SU-DHL-6 (cell line): ENCODE measurements around the gene DGKB.

Experiments
- H2AFZ ChIP-seq: fragments of 200-600 bp; sonication (generic); 2 replicates; pipeline ENCODE4 v1.6.1; 2014; ENCODE audit warnings: low read depth, mild to moderate bottlenecking, moderate library complexity, mixed read lengths, antibody characterized with exemption, low read length; ENCODE audit not compliant: severe bottlenecking
- H3F3A ChIP-seq: fragments of 200-600 bp; shearing (Covaris generic); 2 replicates; pipeline ENCODE4 v1.6.0; 2016; ENCODE audit warnings: antibody characterized with exemption, mild to moderate bottlenecking; ENCODE audit not compliant: insufficient read depth
- H3K27ac ChIP-seq: fragments of 200-600 bp; sonication (generic); 2 replicates; pipeline ENCODE4 v1.5.1; 2016; ENCODE audit warnings: low read depth, mild to moderate bottlenecking, low read length, moderate library complexity, mixed read lengths
- H3K27me3 ChIP-seq: fragments of 200-600 bp; sonication (generic), shearing (Covaris generic); 2 replicates; pipeline ENCODE4 v1.6.0; 2014; ENCODE audit warnings: mild to moderate bottlenecking, low read length
- H3K36me3 ChIP-seq: fragments of 200-600 bp; sonication (generic); 2 replicates; pipeline ENCODE4 v1.6.1; 2014; ENCODE audit warnings: mild to moderate bottlenecking, low read length, mixed read lengths
- H3K4me2 ChIP-seq: fragments of 300-600, 200-600 bp; shearing (Covaris generic), sonication (generic); 2 replicates; pipeline ENCODE4 v1.6.0; 2014; ENCODE audit warnings: low read length, low read depth, mild to moderate bottlenecking; ENCODE audit not compliant: poor library complexity, severe bottlenecking
- H3K4me3 ChIP-seq: fragments of 200-600 bp; sonication (generic); 2 replicates; pipeline ENCODE4 v1.5.1; 2014; ENCODE audit warnings: antibody characterized with exemption, low read length, mild to moderate bottlenecking, mixed read lengths; ENCODE audit not compliant: insufficient read depth, poor library complexity, severe bottlenecking
- H3K79me2 ChIP-seq: fragments of 200-600 bp; sonication (generic); 2 replicates; pipeline ENCODE4 v1.6.1; 2014; ENCODE audit warnings: mild to moderate bottlenecking, low read length, moderate library complexity; ENCODE audit not compliant: insufficient read depth
- H3K9ac ChIP-seq: fragments of 200-600 bp; sonication (generic); 2 replicates; pipeline ENCODE4 v1.7.0; 2014; ENCODE audit warnings: mild to moderate bottlenecking, low read length
- H3K9me2 ChIP-seq: fragments of 200-600 bp; sonication (generic); replicated peaks from 2 replicates; pipeline ENCODE4 v1.6.1; 2014; ENCODE audit warnings: low read length; ENCODE audit not compliant: insufficient read depth
- H3K9me3 ChIP-seq: fragments of 200-600 bp; sonication (generic); 2 replicates; pipeline ENCODE4 v1.6.1; 2014; ENCODE audit warnings: low read length, mixed read lengths; ENCODE audit not compliant: insufficient read depth
- H4K20me1 ChIP-seq: fragments of 200-600 bp; sonication (generic); 2 replicates; pipeline ENCODE4 v1.6.1; 2014; ENCODE audit warnings: low read depth, mild to moderate bottlenecking, antibody characterized with exemption, low read length, moderate library complexity, mixed read lengths
- EZH2phosphoT487 ChIP-seq: fragments of 200-600 bp; sonication (generic), shearing (Covaris generic); conservative IDR thresholded peaks from 2 replicates; pipeline ENCODE4 v1.6.1; 2018; ENCODE audit warnings: mild to moderate bottlenecking, antibody characterized with exemption, low read length, moderate library complexity, mixed read lengths
- TF ChIP-seq, protein P1 (sequence below): fragments of 200-600 bp; sonication (generic); IDR thresholded peaks from one replicate; pipeline ENCODE4 v1.5.1; 2017; ENCODE audit warnings: antibody characterized with exemption, mild to moderate bottlenecking, low read length, moderate library complexity; ENCODE audit not compliant: insufficient read depth, poor library complexity, severe bottlenecking

The DGKB gene

GRCh38 chr7:14635955-14636354 lies 266.6 kb downstream of the DGKB start:
- Histone ChIP-seq H3K9me3 (no peaks in the 10 kb centered on the region), H2AFZ (no peak overlapping the region), H3K27me3 (no peaks in the 10 kb centered on the region), H3K9ac (no peak overlapping the region), H3K9me2 (no peaks in the 10 kb centered on the region), H3K4me2 (no peak overlapping the region), H3K4me3 (no peak overlapping the region), H3F3A (no peaks in the 10 kb centered on the region), H3K27ac (no peak overlapping the region), H3K36me3 (no peaks in the 10 kb centered on the region), H4K20me1 (no peaks in the 10 kb centered on the region), H3K79me2 (no peaks in the 10 kb centered on the region)
- no peak for TF ChIP-seq EZH2phosphoT487
- TF ChIP-seq, protein P1, sequence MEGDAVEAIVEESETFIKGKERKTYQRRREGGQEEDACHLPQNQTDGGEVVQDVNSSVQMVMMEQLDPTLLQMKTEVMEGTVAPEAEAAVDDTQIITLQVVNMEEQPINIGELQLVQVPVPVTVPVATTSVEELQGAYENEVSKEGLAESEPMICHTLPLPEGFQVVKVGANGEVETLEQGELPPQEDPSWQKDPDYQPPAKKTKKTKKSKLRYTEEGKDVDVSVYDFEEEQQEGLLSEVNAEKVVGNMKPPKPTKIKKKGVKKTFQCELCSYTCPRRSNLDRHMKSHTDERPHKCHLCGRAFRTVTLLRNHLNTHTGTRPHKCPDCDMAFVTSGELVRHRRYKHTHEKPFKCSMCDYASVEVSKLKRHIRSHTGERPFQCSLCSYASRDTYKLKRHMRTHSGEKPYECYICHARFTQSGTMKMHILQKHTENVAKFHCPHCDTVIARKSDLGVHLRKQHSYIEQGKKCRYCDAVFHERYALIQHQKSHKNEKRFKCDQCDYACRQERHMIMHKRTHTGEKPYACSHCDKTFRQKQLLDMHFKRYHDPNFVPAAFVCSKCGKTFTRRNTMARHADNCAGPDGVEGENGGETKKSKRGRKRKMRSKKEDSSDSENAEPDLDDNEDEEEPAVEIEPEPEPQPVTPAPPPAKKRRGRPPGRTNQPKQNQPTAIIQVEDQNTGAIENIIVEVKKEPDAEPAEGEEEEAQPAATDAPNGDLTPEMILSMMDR, result no peak

- Histone ChIP-seq H3K27ac (no peak overlapping the region), H3K9me2 (no peaks in the 10 kb centered on the region; the same call in 1 of the 2 replicates), H3K36me3 (no peaks in the 10 kb centered on the region), H2AFZ (no peak overlapping the region), H3K9ac (no peak overlapping the region), H4K20me1 (no peaks in the 10 kb centered on the region), H3K79me2 (no peaks in the 10 kb centered on the region), H3K4me2 (no peak overlapping the region), H3K4me3 (no peak overlapping the region), H3K9me3 (no peaks in the 10 kb centered on the region), H3K27me3 (no peaks in the 10 kb centered on the region), H3F3A (no peaks in the 10 kb centered on the region)
- TF ChIP-seq, protein P1, result no peak
- no peak for TF ChIP-seq EZH2phosphoT487
Observed at GRCh38 chr7:14630048-14630447, 272.5 kb downstream of the DGKB start.

DNA sequence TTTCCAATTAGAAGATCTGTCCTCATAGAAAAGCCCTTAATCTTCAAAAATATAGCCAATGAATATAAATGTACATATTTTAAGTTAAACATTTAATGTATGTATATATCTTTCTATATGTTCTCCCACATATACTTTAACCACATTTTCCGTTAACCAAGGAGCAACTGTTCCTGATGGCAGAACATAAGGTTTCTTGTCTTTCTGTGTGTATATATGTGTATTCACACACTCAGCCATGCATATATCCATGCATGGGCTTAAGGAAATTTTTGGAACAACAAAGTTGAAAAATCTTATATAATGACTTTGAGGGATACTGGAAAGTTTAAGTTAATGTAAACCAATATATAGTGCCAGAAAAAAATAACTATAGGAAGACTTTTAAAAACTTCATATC lies 274.0 kb downstream of the DGKB start:
- H3K27me3 ChIP-seq, result no peaks in the 10 kb centered on the region
- no peaks in the 10 kb centered on the region for H3K79me2 ChIP-seq
- no peak overlapping the region for H3K27ac ChIP-seq
- H3K9me2 ChIP-seq, result no peaks in the 10 kb centered on the region; the same call in 1 of the 2 replicates
- no peak for TF ChIP-seq EZH2phosphoT487
- TF ChIP-seq, protein P1, result no peak
- no peak overlapping the region for H3K4me2 ChIP-seq
- no peaks in the 10 kb centered on the region for H4K20me1 ChIP-seq
- H3K9ac ChIP-seq, result no peak overlapping the region
- H3K4me3 ChIP-seq, result no peak overlapping the region
- H3K9me3 ChIP-seq, result no peaks in the 10 kb centered on the region
- no peaks in the 10 kb centered on the region for H3F3A ChIP-seq
- no peaks in the 10 kb centered on the region for H3K36me3 ChIP-seq
- H2AFZ ChIP-seq, result no peak overlapping the region
